ENCODE measurements around the gene NPIPB2.

NPIPB2 gene

GRCh38 chr16:11903906-11904305, 37.9 kb downstream of the NPIPB2 start:
- H3K4me3 ChIP-seq (ENCODE audit: low read length): no peak overlapping the region
- no peaks in the 10 kb centered on the region; the same call in none of the 2 replicates for H3K36me3 ChIP-seq (replicated peaks; ENCODE audit: insufficient read depth, low read length)
- H3K9me3 ChIP-seq (replicated peaks; ENCODE audit: insufficient read depth, low read length): no peaks in the 10 kb centered on the region
- H4K20me1 ChIP-seq (ENCODE audit: insufficient read depth, low read length): peaks cover 55% of the 10 kb centered on the region
- H3K27ac ChIP-seq (ENCODE audit: low read length): no peak overlapping the region
- no peak overlapping the region for H3K4me2 ChIP-seq (ENCODE audit: low read depth, low read length)
- no peak for TF ChIP-seq EZH2 (optimal IDR thresholded peaks at IDR 0.05; ENCODE audit: low read depth, low read length)
- no peak for TF ChIP-seq CTCF (IDR thresholded peaks at IDR 0.05; ENCODE audit: low read length)
- no peak for TF ChIP-seq EZH2phosphoT487 (IDR thresholded peaks at IDR 0.05; ENCODE audit: low read length)
- H3K9ac ChIP-seq (ENCODE audit: low read length): no peak overlapping the region
- no peaks in the 10 kb centered on the region for H3K27me3 ChIP-seq (replicated peaks; ENCODE audit: insufficient read depth, low read length)
- H3K4me1 ChIP-seq (ENCODE audit: low read length): no peaks in the 10 kb centered on the region
- DNase-seq: no peak
- H3F3A ChIP-seq (ENCODE audit: insufficient read depth, low read length): peaks cover 4% of the 10 kb centered on the region; the same call in 1 of the 2 replicates
- H3K9me2 ChIP-seq (replicated peaks; ENCODE audit: insufficient read depth, low read length): no peaks in the 10 kb centered on the region
- H2AFZ ChIP-seq (ENCODE audit: low read length): no peak overlapping the region
- H3K79me2 ChIP-seq (ENCODE audit: low read length): peaks cover 96% of the 10 kb centered on the region

GRCh38 chr16:11901091-11901490, 40.8 kb downstream of the NPIPB2 start:
- H3K27ac ChIP-seq (ENCODE audit: low read length): no peak overlapping the region
- H2AFZ ChIP-seq (ENCODE audit: low read length): no peak overlapping the region
- H3K9me2 ChIP-seq (replicated peaks; ENCODE audit: insufficient read depth, low read length): no peaks in the 10 kb centered on the region
- no peak for DNase-seq
- H3K9me3 ChIP-seq (replicated peaks; ENCODE audit: insufficient read depth, low read length): no peaks in the 10 kb centered on the region
- H3K79me2 ChIP-seq (ENCODE audit: low read length): peaks cover 98% of the 10 kb centered on the region
- TF ChIP-seq EZH2phosphoT487 (IDR thresholded peaks at IDR 0.05; ENCODE audit: low read length) (no peak), EZH2 (optimal IDR thresholded peaks at IDR 0.05; ENCODE audit: low read depth, low read length) (no peak), CTCF (IDR thresholded peaks at IDR 0.05; ENCODE audit: low read length) (no peak)
- H3K27me3 ChIP-seq (replicated peaks; ENCODE audit: insufficient read depth, low read length): no peaks in the 10 kb centered on the region
- H3K36me3 ChIP-seq (replicated peaks; ENCODE audit: insufficient read depth, low read length): no peaks in the 10 kb centered on the region; the same call in 1 of the 2 replicates
- 0 out of 2 replicates have a peak, but pooled peaks cover 3% of the 10 kb centered on the region for H3F3A ChIP-seq (ENCODE audit: insufficient read depth, low read length)
- no peak overlapping the region for H3K4me3 ChIP-seq (ENCODE audit: low read length)
- H4K20me1 ChIP-seq (ENCODE audit: insufficient read depth, low read length): peaks cover 43% of the 10 kb centered on the region
- no peak overlapping the region for H3K9ac ChIP-seq (ENCODE audit: low read length)
- H3K4me1 ChIP-seq (ENCODE audit: low read length): no peaks in the 10 kb centered on the region
- no peak overlapping the region for H3K4me2 ChIP-seq (ENCODE audit: low read depth, low read length)

- H4K20me1 ChIP-seq (ENCODE audit: insufficient read depth, low read length): peaks cover 34% of the 10 kb centered on the region
- H3K4me2 ChIP-seq (ENCODE audit: low read depth, low read length): no peak overlapping the region
- no peak for DNase-seq
- H2AFZ ChIP-seq (ENCODE audit: low read length): no peak overlapping the region
- H3K9me3 ChIP-seq (replicated peaks; ENCODE audit: insufficient read depth, low read length): no peaks in the 10 kb centered on the region
- H3K9ac ChIP-seq (ENCODE audit: low read length): no peak overlapping the region
- peaks cover 94% of the 10 kb centered on the region for H3K79me2 ChIP-seq (ENCODE audit: low read length)
- H3K4me1 ChIP-seq (ENCODE audit: low read length): no peaks in the 10 kb centered on the region
- no peak for TF ChIP-seq CTCF (IDR thresholded peaks at IDR 0.05; ENCODE audit: low read length)
- no peak for TF ChIP-seq EZH2phosphoT487 (IDR thresholded peaks at IDR 0.05; ENCODE audit: low read length)
- TF ChIP-seq EZH2 (optimal IDR thresholded peaks at IDR 0.05; ENCODE audit: low read depth, low read length): no peak
- H3K9me2 ChIP-seq (replicated peaks; ENCODE audit: insufficient read depth, low read length): no peaks in the 10 kb centered on the region
- no peak overlapping the region for H3K27ac ChIP-seq (ENCODE audit: low read length)
- H3K36me3 ChIP-seq (replicated peaks; ENCODE audit: insufficient read depth, low read length): peaks cover 7% of the 10 kb centered on the region
- H3K4me3 ChIP-seq (ENCODE audit: low read length): no peak overlapping the region
- H3F3A ChIP-seq (ENCODE audit: insufficient read depth, low read length): 0 out of 2 replicates have a peak, but pooled peaks cover 3% of the 10 kb centered on the region
- no peaks in the 10 kb centered on the region for H3K27me3 ChIP-seq (replicated peaks; ENCODE audit: insufficient read depth, low read length)
Observed at GRCh38 chr16:11896486-11897176, 45.2 kb downstream of the NPIPB2 start.
